Measurements from ENCODE around the gene TNXB.
"Not testable (repeated sequence)": the region's sequence is repeated elsewhere in the genome, so short reads cannot be mapped to it uniquely, and the experiment has no call there.

GRCh38 chr6:32049736-32050135, 59.4 kb downstream of the TNXB start:
- not testable (repeated sequence) for TF ChIP-seq CTCF, POLR2A (IDR thresholded peaks at IDR 0.05)
